ENCODE data around the gene CD2AP.
A peak's percentile ranks its signal among the peaks of the same experiment; 100 is the strongest.

Gene CD2AP

GRCh38 chr6:47473791-47474346 lies 3.7 kb upstream of the CD2AP start:
- Histone ChIP-seq H3K9me2 (replicated peaks; ENCODE audit: insufficient read depth, low read length) (no peaks in the 10 kb centered on the region), H2AFZ (ENCODE audit: low read length) (no peak overlapping the region), H3K4me2 (ENCODE audit: low read depth, low read length) (no peak overlapping the region), H3K36me3 (replicated peaks; ENCODE audit: insufficient read depth, low read length) (no peaks in the 10 kb centered on the region), H4K20me1 (ENCODE audit: insufficient read depth, low read length) (no peaks in the 10 kb centered on the region), H3K79me2 (ENCODE audit: low read length) (peaks cover 5% of the 10 kb centered on the region), H3K9ac (ENCODE audit: low read length) (no peak overlapping the region), H3K9me3 (replicated peaks; ENCODE audit: insufficient read depth, low read length) (no peaks in the 10 kb centered on the region), H3F3A (ENCODE audit: insufficient read depth, low read length) (peaks cover 13% of the 10 kb centered on the region; the same call in 1 of the 2 replicates), H3K4me3 (ENCODE audit: low read length) (no peak overlapping the region), H3K27ac (ENCODE audit: low read length) (no peak overlapping the region), H3K27me3 (replicated peaks; ENCODE audit: insufficient read depth, low read length) (no peaks in the 10 kb centered on the region), H3K4me1 (ENCODE audit: low read length) (0 out of 2 replicates have a peak, but pooled peaks cover 4% of the 10 kb centered on the region)
- TF ChIP-seq, protein P1, sequence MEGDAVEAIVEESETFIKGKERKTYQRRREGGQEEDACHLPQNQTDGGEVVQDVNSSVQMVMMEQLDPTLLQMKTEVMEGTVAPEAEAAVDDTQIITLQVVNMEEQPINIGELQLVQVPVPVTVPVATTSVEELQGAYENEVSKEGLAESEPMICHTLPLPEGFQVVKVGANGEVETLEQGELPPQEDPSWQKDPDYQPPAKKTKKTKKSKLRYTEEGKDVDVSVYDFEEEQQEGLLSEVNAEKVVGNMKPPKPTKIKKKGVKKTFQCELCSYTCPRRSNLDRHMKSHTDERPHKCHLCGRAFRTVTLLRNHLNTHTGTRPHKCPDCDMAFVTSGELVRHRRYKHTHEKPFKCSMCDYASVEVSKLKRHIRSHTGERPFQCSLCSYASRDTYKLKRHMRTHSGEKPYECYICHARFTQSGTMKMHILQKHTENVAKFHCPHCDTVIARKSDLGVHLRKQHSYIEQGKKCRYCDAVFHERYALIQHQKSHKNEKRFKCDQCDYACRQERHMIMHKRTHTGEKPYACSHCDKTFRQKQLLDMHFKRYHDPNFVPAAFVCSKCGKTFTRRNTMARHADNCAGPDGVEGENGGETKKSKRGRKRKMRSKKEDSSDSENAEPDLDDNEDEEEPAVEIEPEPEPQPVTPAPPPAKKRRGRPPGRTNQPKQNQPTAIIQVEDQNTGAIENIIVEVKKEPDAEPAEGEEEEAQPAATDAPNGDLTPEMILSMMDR (IDR thresholded peaks at IDR 0.05; ENCODE audit: low read length), result no peak
- no peak for TF ChIP-seq EZH2phosphoT487 (IDR thresholded peaks at IDR 0.05; ENCODE audit: low read length)
- TF ChIP-seq EZH2 (optimal IDR thresholded peaks at IDR 0.05; ENCODE audit: low read depth, low read length), result no peak
- DNase-seq, result no peak

DNA sequence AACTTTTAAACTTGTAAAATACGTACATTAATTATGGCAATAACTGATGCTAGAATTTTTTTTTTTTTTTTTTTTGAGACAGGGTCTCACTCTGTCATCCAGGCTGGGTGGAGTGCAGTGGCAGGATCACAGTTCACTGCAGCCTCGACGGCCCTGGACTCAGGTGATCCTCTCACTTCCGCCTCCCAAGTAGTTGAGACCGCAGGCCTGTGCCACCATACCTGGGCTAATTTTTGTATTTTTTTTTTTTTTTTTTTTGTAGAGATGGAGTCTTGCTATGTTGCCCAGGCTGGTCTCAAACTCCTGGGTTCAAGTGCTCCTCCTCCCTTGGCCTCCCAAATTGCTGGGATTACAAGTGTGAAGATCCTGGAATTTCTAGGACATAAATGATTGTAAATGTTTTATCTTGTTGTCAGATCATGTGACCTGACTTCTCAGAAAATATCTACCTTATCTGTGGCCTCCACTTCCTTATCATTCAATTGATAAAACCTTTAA lies 2.2 kb upstream of the CD2AP start:
- Histone ChIP-seq H3F3A (ENCODE audit: insufficient read depth, low read length) (peaks cover 14% of the 10 kb centered on the region; the same call in 1 of the 2 replicates), H3K79me2 (ENCODE audit: low read length) (peaks cover 20% of the 10 kb centered on the region), H3K4me3 (ENCODE audit: low read length) (no peak overlapping the region), H2AFZ (ENCODE audit: low read length) (no peak overlapping the region), H3K9me2 (replicated peaks; ENCODE audit: insufficient read depth, low read length) (no peaks in the 10 kb centered on the region), H3K4me2 (ENCODE audit: low read depth, low read length) (no peak overlapping the region), H3K4me1 (ENCODE audit: low read length) (0 out of 2 replicates have a peak, but pooled peaks cover 9% of the 10 kb centered on the region), H3K27ac (ENCODE audit: low read length) (no peak overlapping the region), H3K36me3 (replicated peaks; ENCODE audit: insufficient read depth, low read length) (no peaks in the 10 kb centered on the region), H3K9ac (ENCODE audit: low read length) (no peak overlapping the region), H3K9me3 (replicated peaks; ENCODE audit: insufficient read depth, low read length) (no peaks in the 10 kb centered on the region), H4K20me1 (ENCODE audit: insufficient read depth, low read length) (no peaks in the 10 kb centered on the region), H3K27me3 (replicated peaks; ENCODE audit: insufficient read depth, low read length) (no peaks in the 10 kb centered on the region)
- DNase-seq, result no peak
- TF ChIP-seq, protein P1 (IDR thresholded peaks at IDR 0.05; ENCODE audit: low read length), result no peak
- no peak for TF ChIP-seq EZH2 (optimal IDR thresholded peaks at IDR 0.05; ENCODE audit: low read depth, low read length)
- TF ChIP-seq EZH2phosphoT487 (IDR thresholded peaks at IDR 0.05; ENCODE audit: low read length), result no peak

DNA sequence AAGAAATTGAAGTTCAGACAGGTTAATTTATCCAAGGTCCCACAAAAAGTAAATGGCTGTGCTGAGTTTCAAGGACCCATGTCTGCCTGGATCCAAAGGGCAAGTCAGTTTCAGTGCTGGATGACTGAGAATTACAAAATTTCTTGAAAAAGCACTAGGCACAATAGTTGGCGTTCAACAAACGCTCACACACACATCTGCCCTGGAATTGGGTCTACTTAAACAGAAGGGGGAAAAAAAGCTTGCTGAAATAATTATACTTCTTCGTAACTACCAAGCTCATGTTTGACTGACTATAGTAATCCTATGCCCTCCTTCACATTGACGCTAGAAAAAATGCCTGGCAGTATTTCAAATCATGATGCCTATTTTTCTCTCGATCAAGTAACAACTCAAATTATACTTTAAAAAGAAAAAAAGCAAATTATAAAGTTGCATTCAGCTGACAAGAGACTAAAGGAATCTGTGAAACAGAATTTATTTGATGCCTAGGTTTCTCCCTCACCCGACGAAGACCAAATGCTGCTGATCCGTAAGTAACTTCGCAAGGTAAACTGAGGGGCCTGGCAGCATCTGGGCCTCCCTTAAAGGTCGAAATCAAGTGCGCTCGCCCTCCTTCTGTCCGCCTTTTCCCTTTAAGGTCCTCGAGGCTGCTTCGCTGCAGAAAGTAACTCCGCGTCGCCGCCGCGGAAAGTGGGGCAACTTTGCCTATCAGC lies 650 bp upstream of the CD2AP start:
- Histone ChIP-seq H3K9ac (ENCODE audit: low read length) (peak overlapping the region; percentile 96), H4K20me1 (ENCODE audit: insufficient read depth, low read length) (no peaks in the 10 kb centered on the region; the same call in 1 of the 2 replicates), H3K79me2 (ENCODE audit: low read length) (peaks cover 36% of the 10 kb centered on the region), H3K36me3 (replicated peaks; ENCODE audit: insufficient read depth, low read length) (no peaks in the 10 kb centered on the region), H3K9me2 (replicated peaks; ENCODE audit: insufficient read depth, low read length) (no peaks in the 10 kb centered on the region), H3K4me2 (ENCODE audit: low read depth, low read length) (peak overlapping the region; percentile 89), H3K4me1 (ENCODE audit: low read length) (0 out of 2 replicates have a peak, but pooled peaks cover 9% of the 10 kb centered on the region), H2AFZ (ENCODE audit: low read length) (peak overlapping the region; percentile 79), H3K9me3 (replicated peaks; ENCODE audit: insufficient read depth, low read length) (no peaks in the 10 kb centered on the region), H3K27me3 (replicated peaks; ENCODE audit: insufficient read depth, low read length) (no peaks in the 10 kb centered on the region), H3K27ac (ENCODE audit: low read length) (peak overlapping the region; percentile 96; the same call in 1 of the 2 replicates), H3K4me3 (ENCODE audit: low read length) (peak overlapping the region; percentile 70), H3F3A (ENCODE audit: insufficient read depth, low read length) (peaks cover 14% of the 10 kb centered on the region; the same call in 1 of the 2 replicates)
- no peak for TF ChIP-seq EZH2 (optimal IDR thresholded peaks at IDR 0.05; ENCODE audit: low read depth, low read length)
- no peak for DNase-seq
